IMR-90 (cell line): Measurements from ENCODE around the gene LHPP. TPM values are rescaled to one million over a fixed set of nuclear protein-coding genes. Genes with fewer than 3 reads are reported as not detected.

Experiments used
- ATAC-seq: fragments of 200-7000 bp; cut with Tn5 transposase; 2 replicates; pipeline ENCODE4 v1.9.1; 2020; ENCODE audit warnings: low read depth, mild to moderate bottlenecking, moderate library complexity
- BruUV-seq: library from RNA; stranded (reverse); fragments of 400-500 nt; replicated peaks from 2 replicates; lab custom pipeline; 2021; lab: Mats Ljungman, UMichigan
- CTCF ChIA-PET: fragments of 300-600 bp; formaldehyde crosslinking; extraction: SDS; loops from one replicate; lab custom pipeline; 2021; ENCODE audit warnings: antibody characterized with exemption; lab: Yijun Ruan, JAX
- POLR2A ChIA-PET: fragments of 300-600 bp; sonication (Branson Sonifier 250); formaldehyde crosslinking; loops from one replicate; lab custom pipeline; 2022; ENCODE audit warnings: antibody characterized with exemption; ENCODE audit not compliant: unreplicated experiment; lab: Charles Lee
- DNase-seq: peaks from one replicate; pipeline ENCODE4 v3.0.0; 2013
- H2AFZ ChIP-seq: replicated peaks from 2 replicates; pipeline ENCODE3; 2013; ENCODE audit warnings: low read length, mild to moderate bottlenecking; ENCODE audit not compliant: poor library complexity
- H2AK5ac ChIP-seq: 2 replicates; pipeline ENCODE4 v1.6.1; 2013; ENCODE audit warnings: low read depth, low read length, inconsistent platforms
- H2AK9ac ChIP-seq: replicated peaks from 2 replicates; pipeline ENCODE3; 2013; ENCODE audit warnings: mild to moderate bottlenecking, low read depth, low read length, moderate library complexity; ENCODE audit not compliant: poor library complexity
- H2BK120ac ChIP-seq: 2 replicates; pipeline ENCODE4 v1.6.1; 2013; ENCODE audit warnings: low read depth, low read length, inconsistent platforms
- H2BK15ac ChIP-seq: 3 replicates; pipeline ENCODE4 v1.6.1; 2013; ENCODE audit warnings: low read depth, low read length, inconsistent platforms
- H2BK20ac ChIP-seq: 2 replicates; pipeline ENCODE4 v1.6.1; 2013; ENCODE audit warnings: low read depth, mild to moderate bottlenecking, inconsistent platforms, low read length, moderate library complexity
- H2BK5ac ChIP-seq: 2 replicates; pipeline ENCODE4 v1.6.1; 2013; ENCODE audit warnings: mild to moderate bottlenecking, low read depth, low read length, inconsistent platforms; ENCODE audit not compliant: poor library complexity, severe bottlenecking
- H3K14ac ChIP-seq: replicated peaks from 2 replicates; pipeline ENCODE4 v1.6.1; 2013; ENCODE audit warnings: low read depth, low read length, inconsistent platforms
- H3K18ac ChIP-seq: 2 replicates; pipeline ENCODE4 v1.6.1; 2013; ENCODE audit warnings: low read depth, low read length, control low read depth
- H3K23ac ChIP-seq: 2 replicates; pipeline ENCODE4 v1.6.1; 2013; ENCODE audit warnings: low read depth, low read length, inconsistent platforms
- H3K27ac ChIP-seq: 2 replicates; pipeline ENCODE4 v1.5.1; 2013; ENCODE audit warnings: mild to moderate bottlenecking, control low read depth, low read length; ENCODE audit not compliant: insufficient read depth
- H3K27me3 ChIP-seq: 2 replicates; pipeline ENCODE4 v1.6.1; 2013; ENCODE audit warnings: low read length; ENCODE audit not compliant: control insufficient read depth, insufficient read depth
- H3K36me3 ChIP-seq: 2 replicates; pipeline ENCODE4 v1.6.1; 2013; ENCODE audit warnings: low read length, mixed read lengths; ENCODE audit not compliant: control insufficient read depth, insufficient read depth
- H3K4ac ChIP-seq: 2 replicates; pipeline ENCODE4 v1.6.1; 2013; ENCODE audit warnings: low read depth, low read length, inconsistent platforms
- H3K4me1 ChIP-seq: 2 replicates; pipeline ENCODE4 v1.6.1; 2013; ENCODE audit warnings: low read length, mixed read lengths; ENCODE audit not compliant: control insufficient read depth, insufficient read depth
- H3K4me2 ChIP-seq: 2 replicates; pipeline ENCODE4 v1.6.1; 2013; ENCODE audit warnings: low read depth, mild to moderate bottlenecking, control low read depth, low read length, moderate library complexity
- H3K4me3 ChIP-seq: 2 replicates; pipeline ENCODE4 v1.5.1; 2013; ENCODE audit warnings: low read depth, mild to moderate bottlenecking, control low read depth, low read length, moderate library complexity; ENCODE audit not compliant: insufficient read depth
- H3K56ac ChIP-seq: 2 replicates; pipeline ENCODE4 v1.6.1; 2013; ENCODE audit warnings: low read length, inconsistent platforms; ENCODE audit not compliant: insufficient read depth; ENCODE audit errors: extremely low read depth
- H3K79me1 ChIP-seq, 2 experiments: 2 replicates each; pipeline ENCODE4 v1.6.1; 2013; ENCODE audit warnings: low read length in 2 of 2, inconsistent platforms in 1 of 2, low read depth in 1 of 2
- H3K9ac ChIP-seq: 2 replicates; pipeline ENCODE4 v1.6.1; 2013; ENCODE audit warnings: low read depth, low read length, control low read depth
- H3K9me1 ChIP-seq: 2 replicates; pipeline ENCODE4 v1.6.1; 2013; ENCODE audit warnings: low read length, inconsistent platforms; ENCODE audit not compliant: insufficient read depth
- H3K9me3 ChIP-seq: 2 replicates; pipeline ENCODE4 v1.6.1; 2013; ENCODE audit warnings: low read length; ENCODE audit not compliant: control insufficient read depth, insufficient read depth
- H4K20me1 ChIP-seq: 2 replicates; pipeline ENCODE4 v1.6.1; 2013; ENCODE audit warnings: low read length, inconsistent platforms; ENCODE audit not compliant: insufficient read depth
- H4K5ac ChIP-seq: 2 replicates; pipeline ENCODE4 v1.6.1; 2013; ENCODE audit warnings: mild to moderate bottlenecking, low read depth, low read length, control low read depth
- H4K8ac ChIP-seq, 2 experiments: 2 replicates each; pipeline ENCODE4 v1.6.1; 2013; ENCODE audit warnings: low read depth in 2 of 2, low read length in 2 of 2, control low read depth in 1 of 2, inconsistent platforms in 1 of 2
- H4K91ac ChIP-seq: 2 replicates; pipeline ENCODE4 v1.6.1; 2013; ENCODE audit warnings: low read depth, low read length, inconsistent platforms; ENCODE audit not compliant: insufficient read depth
- BHLHE40 ChIP-seq: fragments of 150-350 bp; IDR thresholded peaks from 2 replicates; pipeline ENCODE4 v1.6.1; 2016; ENCODE audit warnings: mild to moderate bottlenecking, low read depth, low read length
- CEBPB ChIP-seq: IDR thresholded peaks from 2 replicates; pipeline ENCODE4 v1.6.1; 2012; ENCODE audit warnings: low read depth, low read length, improper control_type of control experiment
- CHD1 ChIP-seq: IDR thresholded peaks from 2 replicates; pipeline ENCODE4 v1.6.1; 2012; ENCODE audit warnings: low read depth, low read length, improper control_type of control experiment
- CTCF ChIP-seq: conservative IDR thresholded peaks from 2 replicates; pipeline ENCODE4 v1.5.1; 2012; ENCODE audit warnings: mild to moderate bottlenecking, low read depth, low read length, improper control_type of control experiment
- ELK1 ChIP-seq: fragments of 150-350 bp; IDR thresholded peaks from 2 replicates; pipeline ENCODE4 v1.6.1; 2016; ENCODE audit warnings: low read depth, mild to moderate bottlenecking, low read length, moderate library complexity, borderline replicate concordance
- MXI1 ChIP-seq: IDR thresholded peaks from 2 replicates; pipeline ENCODE4 v1.6.1; 2012; ENCODE audit warnings: low read depth, mild to moderate bottlenecking, low read length, moderate library complexity, borderline replicate concordance
- NFE2L2 ChIP-seq: fragments of 150-350 bp; IDR thresholded peaks from 2 replicates; pipeline ENCODE4 v1.6.1; 2016; ENCODE audit warnings: low read depth, mild to moderate bottlenecking, low read length
- POLR2A ChIP-seq: IDR thresholded peaks from 2 replicates; pipeline ENCODE4 v1.6.1; 2012; ENCODE audit warnings: mild to moderate bottlenecking, low read depth, low read length
- RAD21 ChIP-seq: IDR thresholded peaks from 2 replicates; pipeline ENCODE4 v1.6.1; 2012; ENCODE audit warnings: low read length, improper control_type of control experiment
- RCOR1 ChIP-seq: IDR thresholded peaks from 2 replicates; pipeline ENCODE4 v1.6.1; 2012; ENCODE audit warnings: mild to moderate bottlenecking, low read length, improper control_type of control experiment; ENCODE audit not compliant: insufficient replicate concordance
- RFX5 ChIP-seq: IDR thresholded peaks from 2 replicates; pipeline ENCODE4 v1.8.0; 2012; ENCODE audit warnings: low read depth, mild to moderate bottlenecking, low read length, moderate library complexity
- SMC3 ChIP-seq: fragments of 150-350 bp; IDR thresholded peaks from 2 replicates; pipeline ENCODE4 v1.6.1; 2016; ENCODE audit warnings: low read depth, mild to moderate bottlenecking, antibody characterized with exemption, low read length, moderate library complexity
- USF2 ChIP-seq: fragments of 150-350 bp; IDR thresholded peaks from 2 replicates; pipeline ENCODE4 v1.6.1; 2017; ENCODE audit warnings: mild to moderate bottlenecking, antibody characterized with exemption, low read length, low read depth
- WGBS, 2 experiments: methylation state at CpG; one replicate each; pipeline versions ENCODE4 v1.1.5 to v1.1.7; 2013; ENCODE audit warnings: missing lambda C conversion rate in 2 of 2; ENCODE audit not compliant: insufficient read length in 1 of 2; ENCODE audit errors: extremely low coverage in 2 of 2; 5-methylcytosine and 5-hydroxymethylcytosine counted together
- dilution Hi-C: fragments of 300-500 bp; cut with HindIII; formaldehyde crosslinking; loops from one replicate; pipeline ENCODE4 v1.14.3; 2018; ENCODE audit warnings: low sequenced_read_pairs; ENCODE audit not compliant: unreplicated experiment
- in situ Hi-C: fragments of 300-500 bp; cut with MboI; formaldehyde crosslinking; loops from 3 replicates; pipeline ENCODE4 v1.14.3; 2019; ENCODE audit warnings: low sequenced_read_pairs, inconsistent platforms, mixed read lengths
- intact Hi-C: fragments of 100-400 bp; cut with micrococcal nuclease; formaldehyde crosslinking; loops from 2 replicates; pipeline ENCODE4 v1.10.0; 2022
- polyA plus RNA-seq, 3 experiments: library from polyadenylated mRNA; depleted of rRNA; stranded (reverse); fragments of >200 nt; gene quantifications; 2 replicates each; pipeline ENCODE4 v1.2.3, GENCODE V29; 2012; ENCODE audit warnings: low replicate concordance in 1 of 3
- total RNA-seq: library from RNA; depleted of rRNA; stranded (reverse); fragments of >200 nt; gene quantifications from 2 replicates; pipeline ENCODE4 v1.2.3, GENCODE V29; 2012

Gene LHPP
- total and polyA plus RNA-seq, 2 of the 4 experiments (the other 2 are of a cell fraction) = 2.7 to 8.3 TPM

- Histone ChIP-seq H3K23ac (no peak overlapping the region), H3K18ac (no peak overlapping the region), H3K56ac (no peak overlapping the region), H3K4me3 (no peak overlapping the region), H3K14ac (no peak overlapping the region), H3K9me3 (no peaks in the 10 kb centered on the region), H2BK5ac (no peak overlapping the region), H2AFZ (no peak overlapping the region), H3K9ac (no peak overlapping the region), H2BK15ac (no peak overlapping the region), H2BK20ac (no peak overlapping the region), H3K9me1 (no peaks in the 10 kb centered on the region), H4K91ac (no peak overlapping the region), H4K8ac (no peak overlapping the region), H4K20me1 (no peaks in the 10 kb centered on the region), H3K79me1 (no peaks in the 10 kb centered on the region), H3K27me3 (no peaks in the 10 kb centered on the region; the same call in 1 of the 2 replicates), H3K4ac (no peak overlapping the region), H3K36me3 (no peaks in the 10 kb centered on the region), H2AK5ac (no peak overlapping the region), H2BK120ac (no peak overlapping the region), H3K4me2 (no peak overlapping the region), H2AK9ac (no peak overlapping the region), H3K27ac (no peak overlapping the region), H4K5ac (no peak overlapping the region), H3K4me1 (no peaks in the 10 kb centered on the region)
- intact Hi-C loops = no loop called here
- ChIA-PET CTCF (no interaction called here), POLR2A (interaction anchor here (0.5 kb wide), 1 partner anchor 117 kb away, joined by 3 read pairs; no protein-coding TSS in a partner anchor)
- ATAC-seq (no peak), DNase-seq (no peak)
- TF ChIP-seq MXI1 (no peak), CEBPB (no peak), POLR2A (no peak), USF2 (no peak), CHD1 (no peak), SMC3 (no peak), NFE2L2 (no peak), RCOR1 (no peak), RFX5 (no peak), CTCF (no peak), BHLHE40 (no peak), RAD21 (no peak), ELK1 (no peak)
- BruUV-seq = no TSS peak
- in situ Hi-C loops = no loop called here
- WGBS, 2 experiments = 81% methylated on average over 10 of the region's 16 CpGs; no CpG with 5 or more reads in 1 of the 2 experiments
- dilution Hi-C loops = no loop called here
Measured at GRCh38 chr10:124557648-124558338, 96.2 kb downstream of the LHPP start.
